Parietal lobe (tissue), 2 donors: ENCODE data around the gene CGNL1. TPM values are rescaled to one million over a fixed set of nuclear protein-coding genes. Genes with fewer than 3 reads are reported as not detected.

Source experiments
- small RNA-seq: library from RNA; depleted of rRNA; stranded (forward); fragments of <200 nt; gene quantifications from one replicate; pipeline ENCODE3, GENCODE V24; 2014; ENCODE audit warnings: low replicate concordance
- total RNA-seq: library from RNA; depleted of rRNA; stranded (reverse); fragments of >200 nt; gene quantifications from one replicate; pipeline ENCODE4 v1.2.3, GENCODE V29; 2014

Gene CGNL1, protein sequence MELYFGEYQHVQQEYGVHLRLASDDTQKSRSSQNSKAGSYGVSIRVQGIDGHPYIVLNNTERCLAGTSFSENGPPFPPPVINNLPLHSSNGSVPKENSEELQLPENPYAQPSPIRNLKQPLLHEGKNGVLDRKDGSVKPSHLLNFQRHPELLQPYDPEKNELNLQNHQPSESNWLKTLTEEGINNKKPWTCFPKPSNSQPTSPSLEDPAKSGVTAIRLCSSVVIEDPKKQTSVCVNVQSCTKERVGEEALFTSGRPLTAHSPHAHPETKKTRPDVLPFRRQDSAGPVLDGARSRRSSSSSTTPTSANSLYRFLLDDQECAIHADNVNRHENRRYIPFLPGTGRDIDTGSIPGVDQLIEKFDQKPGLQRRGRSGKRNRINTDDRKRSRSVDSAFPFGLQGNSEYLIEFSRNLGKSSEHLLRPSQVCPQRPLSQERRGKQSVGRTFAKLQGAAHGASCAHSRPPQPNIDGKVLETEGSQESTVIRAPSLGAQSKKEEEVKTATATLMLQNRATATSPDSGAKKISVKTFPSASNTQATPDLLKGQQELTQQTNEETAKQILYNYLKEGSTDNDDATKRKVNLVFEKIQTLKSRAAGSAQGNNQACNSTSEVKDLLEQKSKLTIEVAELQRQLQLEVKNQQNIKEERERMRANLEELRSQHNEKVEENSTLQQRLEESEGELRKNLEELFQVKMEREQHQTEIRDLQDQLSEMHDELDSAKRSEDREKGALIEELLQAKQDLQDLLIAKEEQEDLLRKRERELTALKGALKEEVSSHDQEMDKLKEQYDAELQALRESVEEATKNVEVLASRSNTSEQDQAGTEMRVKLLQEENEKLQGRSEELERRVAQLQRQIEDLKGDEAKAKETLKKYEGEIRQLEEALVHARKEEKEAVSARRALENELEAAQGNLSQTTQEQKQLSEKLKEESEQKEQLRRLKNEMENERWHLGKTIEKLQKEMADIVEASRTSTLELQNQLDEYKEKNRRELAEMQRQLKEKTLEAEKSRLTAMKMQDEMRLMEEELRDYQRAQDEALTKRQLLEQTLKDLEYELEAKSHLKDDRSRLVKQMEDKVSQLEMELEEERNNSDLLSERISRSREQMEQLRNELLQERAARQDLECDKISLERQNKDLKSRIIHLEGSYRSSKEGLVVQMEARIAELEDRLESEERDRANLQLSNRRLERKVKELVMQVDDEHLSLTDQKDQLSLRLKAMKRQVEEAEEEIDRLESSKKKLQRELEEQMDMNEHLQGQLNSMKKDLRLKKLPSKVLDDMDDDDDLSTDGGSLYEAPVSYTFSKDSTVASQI
- total RNA-seq: 5.3 TPM

DNA sequence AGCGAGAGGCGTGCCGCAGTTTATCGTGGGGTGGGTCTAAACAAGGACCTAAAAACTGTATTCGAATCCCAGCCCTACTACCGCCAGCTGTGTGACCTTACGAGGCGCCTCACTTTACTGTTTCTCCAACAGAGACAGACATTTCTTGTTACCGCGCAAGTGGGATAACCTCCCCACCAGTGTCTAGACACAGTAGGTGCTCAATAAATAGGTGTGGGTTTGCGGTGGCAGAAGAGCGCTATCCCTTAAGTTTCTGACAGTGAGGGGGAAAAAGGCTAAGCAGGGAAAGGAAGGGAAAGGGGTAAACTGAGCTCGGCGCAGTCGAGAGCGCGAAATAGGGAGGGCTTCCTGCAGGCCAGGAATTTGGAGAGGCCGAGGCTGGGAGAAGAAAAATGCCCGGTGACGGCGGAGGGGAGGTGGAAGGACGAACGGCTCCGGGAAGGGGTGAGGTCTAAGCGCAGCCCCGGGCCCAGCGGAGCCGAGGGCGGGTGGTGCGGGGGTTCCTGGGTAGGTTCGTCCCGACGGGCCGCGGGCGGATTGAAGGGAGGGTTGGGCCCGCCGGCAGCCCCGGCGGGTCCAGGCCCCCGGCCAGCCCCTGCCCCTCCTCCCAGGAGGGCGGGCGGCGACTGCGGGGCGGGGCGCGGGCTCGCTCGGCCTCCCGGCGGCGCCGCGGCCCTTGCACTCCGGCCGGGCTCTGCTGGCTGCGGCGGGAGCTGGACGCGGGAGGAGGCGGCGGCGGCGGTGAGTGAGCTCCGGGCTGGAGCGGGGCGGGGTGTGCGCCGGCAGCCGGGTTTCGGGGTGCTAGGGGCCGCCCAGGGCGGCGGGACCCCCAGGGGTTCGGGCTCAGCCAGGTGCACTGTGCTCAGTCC, at the start of gene CGNL1:
Gene CGNL1, plus strand, starts transcription at position 679 of the 869 bp plus-strand sequence. CDS start 61,495 bp downstream, outside the sequence.

DNA sequence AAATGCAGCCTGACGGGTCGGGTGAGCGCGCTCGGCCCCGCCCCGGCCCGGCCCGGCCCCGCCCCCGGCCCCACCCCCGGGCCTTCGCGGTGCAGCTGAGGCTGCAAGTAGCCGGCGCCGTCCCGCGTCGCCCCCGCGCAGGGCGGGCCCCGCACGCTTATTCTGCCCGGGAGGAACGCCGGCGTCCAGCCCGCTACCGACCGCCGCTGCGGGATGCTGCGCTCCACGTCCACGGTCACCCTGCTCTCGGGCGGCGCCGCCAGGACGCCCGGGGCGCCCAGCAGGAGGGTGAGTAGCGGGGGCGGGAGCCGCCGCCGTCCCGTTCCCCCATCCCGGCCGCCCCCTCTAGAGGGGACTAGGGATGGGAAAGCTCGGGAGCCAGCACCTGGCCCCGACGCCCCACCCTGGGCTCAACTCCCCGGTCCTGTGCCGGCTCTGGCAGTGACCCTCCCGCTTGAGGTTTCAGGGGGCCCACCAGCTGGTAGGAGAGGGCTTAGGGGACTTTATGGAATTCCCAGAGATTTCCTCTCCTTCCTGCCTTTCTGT, 215.6 kb downstream of the CGNL1 start, which contains the start of gene MYZAP:
Gene MYZAP, plus strand, starts transcription at position 83 of the 546 bp plus-strand sequence. Its CDS starts 131 bp downstream, at position 214.

Small RNA genes lying within 50 kb of the gene (small RNA-seq; reads per million reads assigned to genes)
- gene RNU6-844P: not detected

Other genes with a start within 250 kb of the CGNL1 start
- 0.63 TPM for gene MYZAP, start 215.4 kb downstream of the CGNL1 start, total RNA-seq